SU-DHL-6 (cell line): ENCODE data around the gene SEMA4D.

Experiments
- EZH2phosphoT487 ChIP-seq: fragments of 200-600 bp; sonication (generic), shearing (Covaris generic); conservative IDR thresholded peaks from 2 replicates; pipeline ENCODE4 v1.6.1; 2018; ENCODE audit warnings: mild to moderate bottlenecking, antibody characterized with exemption, low read length, moderate library complexity, mixed read lengths
- TF ChIP-seq, protein P1 (sequence below): fragments of 200-600 bp; sonication (generic); IDR thresholded peaks from one replicate; pipeline ENCODE4 v1.5.1; 2017; ENCODE audit warnings: antibody characterized with exemption, mild to moderate bottlenecking, low read length, moderate library complexity; ENCODE audit not compliant: insufficient read depth, poor library complexity, severe bottlenecking

DNA sequence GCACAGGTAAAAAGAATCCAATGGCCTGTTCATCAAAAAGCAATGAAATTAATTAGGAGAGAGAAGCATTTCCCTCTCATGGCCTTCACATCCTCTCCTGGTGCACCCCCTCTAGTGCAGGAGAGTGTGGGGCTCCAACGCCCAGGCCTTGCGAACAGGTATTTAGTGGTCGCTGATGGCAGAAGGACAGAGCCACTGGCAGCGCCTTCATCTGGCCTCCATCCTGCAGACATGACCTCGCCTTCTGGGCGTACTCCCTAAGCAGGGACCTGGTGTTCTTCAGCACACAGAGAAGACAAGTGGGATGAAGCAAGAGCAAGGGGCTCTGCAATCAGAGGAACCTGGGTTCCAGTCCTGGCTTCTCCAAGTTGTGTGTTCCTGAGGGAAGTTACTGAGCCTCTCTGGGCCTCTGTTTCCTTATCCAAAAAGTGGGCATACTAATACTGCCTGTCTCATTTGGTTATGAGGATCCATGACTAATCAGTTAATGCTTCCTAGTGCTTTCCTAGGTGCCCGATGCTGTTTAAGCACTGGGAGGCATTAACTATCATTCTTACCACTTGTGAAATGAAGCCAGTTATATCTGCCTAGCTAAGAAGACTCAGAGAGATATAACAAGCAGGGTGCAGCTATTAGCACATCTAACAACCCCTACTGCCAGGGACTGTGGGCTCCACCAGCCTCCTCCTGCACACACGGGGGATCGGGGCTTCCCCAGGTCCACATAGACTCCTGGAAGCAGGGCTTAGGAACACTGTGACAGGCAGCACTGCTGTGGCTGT lies 77.3 kb downstream of the SEMA4D start:
- TF ChIP-seq, protein P1, sequence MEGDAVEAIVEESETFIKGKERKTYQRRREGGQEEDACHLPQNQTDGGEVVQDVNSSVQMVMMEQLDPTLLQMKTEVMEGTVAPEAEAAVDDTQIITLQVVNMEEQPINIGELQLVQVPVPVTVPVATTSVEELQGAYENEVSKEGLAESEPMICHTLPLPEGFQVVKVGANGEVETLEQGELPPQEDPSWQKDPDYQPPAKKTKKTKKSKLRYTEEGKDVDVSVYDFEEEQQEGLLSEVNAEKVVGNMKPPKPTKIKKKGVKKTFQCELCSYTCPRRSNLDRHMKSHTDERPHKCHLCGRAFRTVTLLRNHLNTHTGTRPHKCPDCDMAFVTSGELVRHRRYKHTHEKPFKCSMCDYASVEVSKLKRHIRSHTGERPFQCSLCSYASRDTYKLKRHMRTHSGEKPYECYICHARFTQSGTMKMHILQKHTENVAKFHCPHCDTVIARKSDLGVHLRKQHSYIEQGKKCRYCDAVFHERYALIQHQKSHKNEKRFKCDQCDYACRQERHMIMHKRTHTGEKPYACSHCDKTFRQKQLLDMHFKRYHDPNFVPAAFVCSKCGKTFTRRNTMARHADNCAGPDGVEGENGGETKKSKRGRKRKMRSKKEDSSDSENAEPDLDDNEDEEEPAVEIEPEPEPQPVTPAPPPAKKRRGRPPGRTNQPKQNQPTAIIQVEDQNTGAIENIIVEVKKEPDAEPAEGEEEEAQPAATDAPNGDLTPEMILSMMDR: no peak
- no peak for TF ChIP-seq EZH2phosphoT487
